PC-3 (cell line): ENCODE results near the gene ACTG2. TPM values are rescaled to one million over a fixed set of nuclear protein-coding genes. Genes with fewer than 3 reads are reported as not detected.
A peak's percentile ranks its signal among the peaks of the same experiment; 100 is the strongest.

Source experiments
- ATAC-seq: fragments of 200-7000 bp; cut with Tn5 transposase; 2 replicates; pipeline ENCODE4 v1.9.1; 2020; ENCODE audit warnings: mild to moderate bottlenecking, moderate library complexity
- BruUV-seq: library from RNA; stranded (reverse); fragments of 400-500 nt; replicated peaks from 2 replicates; lab custom pipeline; 2021; lab: Mats Ljungman, UMichigan
- CTCF ChIA-PET: fragments of 300-600 bp; sonication (Branson Sonifier 250); formaldehyde crosslinking; loops from one replicate; lab custom pipeline; 2022; ENCODE audit warnings: antibody characterized with exemption; lab: Charles Lee
- POLR2A ChIA-PET: fragments of 300-600 bp; sonication (Branson Sonifier 250); formaldehyde crosslinking; loops from one replicate; lab custom pipeline; 2022; ENCODE audit warnings: antibody characterized with exemption; ENCODE audit not compliant: unreplicated experiment; lab: Charles Lee
- DNase-seq: peaks from one replicate; pipeline ENCODE4 v3.0.0-alpha.2; 2015
- H2AFZ ChIP-seq: fragments of 300-600 bp; sonication (generic); 2 replicates; pipeline ENCODE4 v1.6.0; 2016; ENCODE audit warnings: antibody characterized with exemption, low read length
- H3F3A ChIP-seq: fragments of 300-600 bp; sonication (generic); one replicate; pipeline ENCODE4 v1.6.0; 2017; ENCODE audit warnings: antibody characterized with exemption, low read length, control low read depth, mild to moderate bottlenecking; ENCODE audit not compliant: unreplicated experiment
- H3K27ac ChIP-seq: fragments of 300-600 bp; sonication (generic); 2 replicates; pipeline ENCODE4 v1.5.1; 2016; ENCODE audit warnings: mild to moderate bottlenecking, low read length
- H3K27me3 ChIP-seq: fragments of 300-600 bp; sonication (generic); 2 replicates; pipeline ENCODE4 v1.6.1; 2016; ENCODE audit warnings: low read length, mixed read lengths
- H3K36me3 ChIP-seq: fragments of 300-600 bp; sonication (generic); 2 replicates; pipeline ENCODE4 v1.6.1; 2016; ENCODE audit warnings: low read depth, mixed run types, low read length, mixed read lengths
- H3K4me1 ChIP-seq: fragments of 300-600 bp; sonication (generic); 2 replicates; pipeline ENCODE4 v1.5.1; 2016; ENCODE audit warnings: low read length; ENCODE audit not compliant: insufficient read depth
- H3K4me2 ChIP-seq: fragments of 300-600 bp; sonication (generic); 2 replicates; pipeline ENCODE4 v1.6.0; 2016; ENCODE audit warnings: low read length
- H3K4me3 ChIP-seq: fragments of 300-600 bp; sonication (generic); 2 replicates; pipeline ENCODE4 v1.5.1; 2016; ENCODE audit warnings: mild to moderate bottlenecking, low read length, mixed read lengths
- H3K79me2 ChIP-seq: fragments of 300-600 bp; sonication (generic); 2 replicates; pipeline ENCODE4 v1.6.1; 2017; ENCODE audit warnings: low read length, mixed read lengths
- H3K9ac ChIP-seq: fragments of 300-600 bp; sonication (generic); 2 replicates; pipeline ENCODE4 v1.6.0; 2016; ENCODE audit warnings: mild to moderate bottlenecking, low read length
- H3K9me2 ChIP-seq: fragments of 300-600 bp; sonication (generic); replicated peaks from 2 replicates; pipeline ENCODE4 v1.6.1; 2016; ENCODE audit warnings: mixed run types, low read length, mixed read lengths
- H3K9me3 ChIP-seq: fragments of 300-600 bp; sonication (generic); 2 replicates; pipeline ENCODE4 v1.6.1; 2016; ENCODE audit warnings: low read length, mixed read lengths
- H4K20me1 ChIP-seq: fragments of 300-600 bp; sonication (generic); 2 replicates; pipeline ENCODE4 v1.6.1; 2016; ENCODE audit warnings: low read length, mixed read lengths
- EZH2 ChIP-seq: fragments of 300-600 bp; sonication (generic); IDR thresholded peaks from one replicate; pipeline ENCODE4 v1.6.1; 2017; ENCODE audit warnings: antibody characterized with exemption, mild to moderate bottlenecking, low read length; ENCODE audit not compliant: unreplicated experiment
- EZH2phosphoT487 ChIP-seq: fragments of 300-600 bp; sonication (generic); IDR thresholded peaks from 2 replicates; pipeline ENCODE4 v1.6.1; 2018; ENCODE audit warnings: mild to moderate bottlenecking, antibody characterized with exemption, low read length, borderline replicate concordance
- intact Hi-C: fragments of 100-400 bp; cut with micrococcal nuclease; formaldehyde crosslinking; loops from 2 replicates; pipeline ENCODE4 v1.9.0; 2023
- total RNA-seq: library from RNA; depleted of rRNA; stranded (reverse); fragments of >200 nt; gene quantifications from 2 replicates; pipeline ENCODE4 v1.2.3, GENCODE V29; 2014
- TF ChIP-seq, protein P1 (sequence below): fragments of 300-600 bp; sonication (generic); conservative IDR thresholded peaks from 2 replicates; pipeline ENCODE4 v1.5.1; 2017; ENCODE audit warnings: antibody characterized with exemption, low read depth, mild to moderate bottlenecking, low read length

The ACTG2 gene
- total RNA-seq, 1 experiment from 2014 or later = 3.8 TPM

DNA sequence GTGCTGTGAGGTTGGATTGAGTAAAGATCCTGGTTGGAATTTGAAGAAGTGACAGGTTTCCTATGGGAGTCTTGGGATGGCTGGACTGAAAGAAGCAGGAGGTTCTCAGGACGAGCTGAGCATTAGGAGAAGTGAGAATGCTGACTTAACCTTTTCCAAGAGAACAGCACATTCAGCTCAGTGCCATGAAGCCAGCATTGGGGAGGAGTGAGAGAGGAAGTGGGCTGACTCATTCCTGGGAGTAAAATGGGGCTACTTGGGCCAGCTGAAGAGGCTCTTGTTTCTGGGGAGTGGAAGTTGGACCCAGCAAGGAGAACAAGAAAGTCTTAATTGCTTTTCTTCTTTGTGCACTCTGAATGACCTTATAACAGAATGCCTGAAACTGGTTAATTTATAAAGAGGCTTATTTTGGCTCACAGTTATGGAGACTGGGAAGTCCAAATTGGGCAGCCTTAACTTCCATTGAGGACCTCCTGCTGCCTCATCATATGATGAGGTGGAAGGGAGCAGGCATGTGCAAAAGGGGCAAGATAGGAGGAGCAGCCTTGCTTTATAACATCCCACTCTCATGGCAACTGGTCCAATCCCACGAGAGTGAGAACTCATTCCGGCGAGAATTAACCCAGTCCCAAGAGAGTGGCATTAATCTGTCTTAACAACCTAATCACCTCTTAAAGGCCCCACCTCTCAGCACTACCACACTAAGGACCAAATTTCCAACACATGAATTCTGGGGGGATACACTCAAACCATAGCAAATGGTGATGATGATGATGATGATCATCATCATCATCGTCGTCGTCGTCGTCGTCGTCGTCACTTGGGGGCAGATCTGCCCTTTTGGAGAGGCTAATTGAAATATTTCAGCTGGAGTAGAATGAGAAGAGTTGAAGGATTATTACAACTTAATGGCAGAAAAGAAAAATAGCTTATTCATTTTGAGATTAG is 60.0 kb downstream of the ACTG2 start:
- Histone ChIP-seq H3K36me3 (peaks cover 58% of the 10 kb centered on the region), H3K9me2 (no peaks in the 10 kb centered on the region), H3K4me3 (no peak overlapping the region), H2AFZ (no peak overlapping the region), H3K9me3 (no peaks in the 10 kb centered on the region), H3K27ac (no peak overlapping the region), H3F3A (no peaks in the 10 kb centered on the region), H3K4me1 (no peaks in the 10 kb centered on the region), H3K4me2 (no peak overlapping the region), H3K9ac (no peak overlapping the region), H3K27me3 (no peaks in the 10 kb centered on the region), H4K20me1 (no peaks in the 10 kb centered on the region), H3K79me2 (no peaks in the 10 kb centered on the region)
- CTCF ChIA-PET = no interaction called here
- BruUV-seq = no TSS peak
- POLR2A ChIA-PET = no interaction called here
- DNase-seq = peak; percentile 9
- no peak for TF ChIP-seq EZH2
- no peak for TF ChIP-seq EZH2phosphoT487
- TF ChIP-seq, protein P1, sequence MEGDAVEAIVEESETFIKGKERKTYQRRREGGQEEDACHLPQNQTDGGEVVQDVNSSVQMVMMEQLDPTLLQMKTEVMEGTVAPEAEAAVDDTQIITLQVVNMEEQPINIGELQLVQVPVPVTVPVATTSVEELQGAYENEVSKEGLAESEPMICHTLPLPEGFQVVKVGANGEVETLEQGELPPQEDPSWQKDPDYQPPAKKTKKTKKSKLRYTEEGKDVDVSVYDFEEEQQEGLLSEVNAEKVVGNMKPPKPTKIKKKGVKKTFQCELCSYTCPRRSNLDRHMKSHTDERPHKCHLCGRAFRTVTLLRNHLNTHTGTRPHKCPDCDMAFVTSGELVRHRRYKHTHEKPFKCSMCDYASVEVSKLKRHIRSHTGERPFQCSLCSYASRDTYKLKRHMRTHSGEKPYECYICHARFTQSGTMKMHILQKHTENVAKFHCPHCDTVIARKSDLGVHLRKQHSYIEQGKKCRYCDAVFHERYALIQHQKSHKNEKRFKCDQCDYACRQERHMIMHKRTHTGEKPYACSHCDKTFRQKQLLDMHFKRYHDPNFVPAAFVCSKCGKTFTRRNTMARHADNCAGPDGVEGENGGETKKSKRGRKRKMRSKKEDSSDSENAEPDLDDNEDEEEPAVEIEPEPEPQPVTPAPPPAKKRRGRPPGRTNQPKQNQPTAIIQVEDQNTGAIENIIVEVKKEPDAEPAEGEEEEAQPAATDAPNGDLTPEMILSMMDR = no peak
- intact Hi-C loops = no loop called here
- ATAC-seq = peak; percentile 61

DNA sequence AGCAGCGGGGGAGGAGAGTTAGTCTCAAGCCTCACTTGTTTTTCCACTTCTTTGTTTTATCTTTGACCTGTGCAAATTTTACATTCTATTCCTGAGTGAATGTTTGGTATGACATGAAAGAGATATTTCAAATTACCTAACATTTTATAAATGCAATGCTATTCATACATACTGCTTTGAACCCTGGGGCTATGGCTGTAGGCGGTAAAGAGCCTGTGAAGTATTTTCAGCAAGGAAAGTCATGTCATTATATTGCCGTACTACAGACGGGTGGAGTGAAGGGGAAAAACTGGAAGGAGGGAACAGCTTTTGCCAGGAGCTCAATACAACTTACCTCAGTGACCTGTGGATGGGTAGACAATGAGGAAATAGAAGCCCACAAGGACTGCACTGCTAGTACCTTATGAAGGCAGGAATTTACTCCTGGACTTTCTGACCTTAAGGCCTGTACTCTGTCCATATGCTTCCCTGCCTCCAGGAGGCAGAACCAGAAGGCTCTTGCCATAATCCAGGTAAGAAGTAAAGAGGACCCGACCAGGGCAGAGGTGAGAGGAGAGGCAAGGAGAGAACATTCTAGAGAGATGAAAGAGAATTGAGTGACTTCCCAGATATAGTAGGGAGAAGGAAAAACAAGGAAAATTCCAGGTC is 63.5 kb downstream of the ACTG2 start:
- Histone ChIP-seq H3K36me3 (peaks cover 49% of the 10 kb centered on the region; the same call in 1 of the 2 replicates), H3K9ac (no peak overlapping the region), H3K9me2 (no peaks in the 10 kb centered on the region), H3K79me2 (no peaks in the 10 kb centered on the region), H3K4me2 (no peak overlapping the region), H3K27me3 (no peaks in the 10 kb centered on the region), H3K27ac (no peak overlapping the region), H3K4me1 (no peaks in the 10 kb centered on the region), H3K9me3 (no peaks in the 10 kb centered on the region), H4K20me1 (no peaks in the 10 kb centered on the region), H2AFZ (no peak overlapping the region), H3K4me3 (no peak overlapping the region), H3F3A (no peaks in the 10 kb centered on the region)
- intact Hi-C loops = no loop called here
- POLR2A ChIA-PET = no interaction called here
- CTCF ChIA-PET = no interaction called here
- no TSS peak for BruUV-seq
- ATAC-seq (no peak), DNase-seq (no peak)
- TF ChIP-seq, protein P1 = no peak
- no peak for TF ChIP-seq EZH2phosphoT487
- TF ChIP-seq EZH2 = no peak
